K562 (cell line): Measurements from ENCODE around the gene NAXD. TPM values are rescaled to one million over a fixed set of nuclear protein-coding genes. Genes with fewer than 3 reads are reported as not detected.
"Not testable (repeated sequence)": the region's sequence is repeated elsewhere in the genome, so short reads cannot be mapped to it uniquely, and the experiment has no call there.

Experiments
- ATAC-seq: fragments of 200-7000 bp; cut with Tn5 transposase; 3 replicates; pipeline ENCODE4 v1.9.1; 2020; ENCODE audit warnings: moderate library complexity
- BruUV-seq: library from RNA; stranded (reverse); fragments of 400-500 nt; replicated peaks from 2 replicates; lab custom pipeline; 2021; lab: Mats Ljungman, UMichigan
- CTCF ChIA-PET: fragments of 300-600 bp; formaldehyde crosslinking; extraction: SDS; loops from one replicate; lab custom pipeline; 2021; ENCODE audit warnings: low intra/inter-chr PET ratio; lab: Yijun Ruan, JAX
- POLR2A ChIA-PET: fragments of 300-600, 350-650 bp; sonication (Branson Sonifier 250); formaldehyde crosslinking; extraction: SDS; loops from one replicate; lab custom pipeline; 2021; ENCODE audit warnings: antibody characterized with exemption, inconsistent platforms; lab: Yijun Ruan, JAX
- DNase-seq, 4 experiments: peaks; one replicate each; pipeline versions ENCODE4 v3.0.0 to v3.0.0-alpha.2; 2011 to 2018; ENCODE audit warnings: low spot score in 3 of 4, mixed read lengths in 3 of 4; ENCODE audit errors: extremely low read depth in 1 of 4
- FAIRE-seq: peaks from 2 replicates; lab custom pipeline; 2011; peaks lifted over from hg19 to GRCh38; lab: Jason Lieb, UNC
- H2AFZ ChIP-seq: 2 replicates; pipeline ENCODE4 v1.6.0; 2011; ENCODE audit warnings: low read depth, low read length, control low read depth, inconsistent platforms
- H3K27ac ChIP-seq: fragments of 200-600 bp; 3 replicates; pipeline ENCODE4 v1.8.0; 2011; ENCODE audit warnings: low read depth, mild to moderate bottlenecking, control low read depth, inconsistent platforms, low read length, moderate library complexity, mixed read lengths; ENCODE audit errors: extremely low read depth
- H3K27me3 ChIP-seq, 2 experiments: fragments of 300-600 bp in 1 of 2; 2 replicates in 1 of 2; 3 replicates in 1 of 2; pipeline versions ENCODE4 v1.6.0 to v1.8.0; 2011; ENCODE audit warnings: inconsistent platforms in 2 of 2, low read length in 2 of 2, mild to moderate bottlenecking in 1 of 2, mixed read lengths in 1 of 2, moderate library complexity in 1 of 2; ENCODE audit not compliant: control insufficient read depth in 2 of 2, insufficient read depth in 2 of 2
- H3K36me3 ChIP-seq: fragments of 300-600 bp; 3 replicates; pipeline ENCODE4 v1.8.0; 2011; ENCODE audit warnings: mild to moderate bottlenecking, low read length, inconsistent platforms; ENCODE audit not compliant: control insufficient read depth, insufficient read depth
- H3K4me1 ChIP-seq, 2 experiments: fragments of 200-600 bp in 1 of 2; replicated peaks in 1 of 2; 2 replicates in 1 of 2; 3 replicates in 1 of 2; pipeline versions ENCODE4 v1.5.1 to v1.8.0; 2011; ENCODE audit warnings: inconsistent platforms in 2 of 2, low read length in 2 of 2, mild to moderate bottlenecking in 1 of 2, mixed read lengths in 1 of 2, moderate library complexity in 1 of 2; ENCODE audit not compliant: control insufficient read depth in 2 of 2, insufficient read depth in 2 of 2
- H3K4me2 ChIP-seq: 2 replicates; pipeline ENCODE4 v1.6.1; 2011; ENCODE audit warnings: low read length, control low read depth, inconsistent platforms, mixed read lengths; ENCODE audit not compliant: insufficient read depth
- H3K4me3 ChIP-seq: fragments of 200-600 bp; sonication (generic), shearing (Covaris generic); 2 replicates; pipeline ENCODE4 v1.5.1; 2016; ENCODE audit warnings: control low read depth, inconsistent platforms
- H3K79me2 ChIP-seq: fragments of 200-600 bp; 3 replicates; pipeline ENCODE4 v1.8.0; 2011; ENCODE audit warnings: low read length, inconsistent platforms; ENCODE audit not compliant: control insufficient read depth, insufficient read depth
- H3K9ac ChIP-seq, 2 experiments: 2 replicates each; pipeline versions ENCODE4 v1.6.0 to v1.6.1; 2011; ENCODE audit warnings: low read depth in 2 of 2, low read length in 2 of 2, control low read depth in 1 of 2, inconsistent platforms in 1 of 2, mild to moderate bottlenecking in 1 of 2, mixed read lengths in 1 of 2; ENCODE audit not compliant: insufficient read depth in 1 of 2
- H3K9me1 ChIP-seq: one replicate; pipeline ENCODE4 v1.6.0; 2011; ENCODE audit warnings: inconsistent platforms, mild to moderate bottlenecking, low read length, moderate library complexity; ENCODE audit not compliant: control insufficient read depth, insufficient read depth
- H3K9me3 ChIP-seq: replicated peaks from 2 replicates; pipeline ENCODE4 v1.5.1; 2011; ENCODE audit warnings: low read depth, low read length, inconsistent platforms; ENCODE audit not compliant: control insufficient read depth, insufficient read depth
- H4K20me1 ChIP-seq: replicated peaks from 2 replicates; pipeline ENCODE4 v1.6.1; 2011; ENCODE audit warnings: low read length, inconsistent platforms, mixed read lengths; ENCODE audit not compliant: control insufficient read depth, insufficient read depth
- ZBTB40 ChIP-seq, 2 experiments: fragments of 450-650 bp in 1 of 2; sonication (generic) in 1 of 2; formaldehyde crosslinking in 1 of 2; IDR thresholded peaks; 2 replicates each; pipeline versions ENCODE4 v1.7.1 to v1.9.0; 2016 to 2022; ENCODE audit warnings: inconsistent platforms in 1 of 2, mild to moderate bottlenecking in 1 of 2, missing genetic modification reagents in 1 of 2
- ZNF224 ChIP-seq: sonication (generic); formaldehyde crosslinking; IDR thresholded peaks from 2 replicates; pipeline ENCODE4 v1.8.0; 2022; ENCODE audit warnings: mild to moderate bottlenecking, missing genetic modification reagents
- WGBS: fragments of 100-300 bp; shearing (Covaris generic); methylation state at CpG from one replicate; pipeline ENCODE4 v1.1.6; 2016; ENCODE audit warnings: low coverage, mixed read lengths; ENCODE audit not compliant: insufficient coverage; ENCODE audit errors: missing lambda C conversion rate; 5-methylcytosine and 5-hydroxymethylcytosine counted together
- in situ Hi-C: fragments of 300-500 bp; cut with MboI; formaldehyde crosslinking; loops from 4 replicates; pipeline ENCODE4 v1.15.0; 2018; ENCODE audit warnings: inconsistent platforms, mixed read lengths
- intact Hi-C: fragments of 100-400 bp; cut with micrococcal nuclease; formaldehyde crosslinking; loops from 2 replicates; pipeline ENCODE4 v1.14.2; 2022
- polyA plus RNA-seq, 8 experiments: library from polyadenylated mRNA; depleted of rRNA in 4 of 8; stranded (reverse) in 5 of 8; unstranded in 3 of 8; fragments of >200 nt; fragmentation: Nextera tagmentation in 2 of 8; fragmentation: Illumina TruSeq in 1 of 8; extraction: Ambion mirVana in 2 of 8; extraction: Trizol in 1 of 8; gene quantifications; 2 replicates each; pipeline versions ENCODE4 v1.2.1 to v1.2.3, GENCODE V29; 2011 to 2014; ENCODE audit warnings: inconsistent platforms in 1 of 8, missing spikeins in 1 of 8
- total RNA-seq, 7 experiments: library from RNA; depleted of rRNA in 6 of 7; stranded (reverse); fragments of >200 nt in 6 of 7; fragmentation: Illumina TruSeq in 2 of 7; extraction: Trizol in 2 of 7; gene quantifications; 2 replicates each; pipeline versions ENCODE4 v1.2.1 to v1.2.3, GENCODE V29; 2011 to 2021; ENCODE audit warnings: low replicate concordance in 1 of 7

Gene NAXD
- total and polyA plus RNA-seq, 9 of the 15 experiments (the other 6 are each of a cell fraction or from before 2014, with no cell fraction given), result 0.59 to 20.6 (median 13.0) TPM

DNA sequence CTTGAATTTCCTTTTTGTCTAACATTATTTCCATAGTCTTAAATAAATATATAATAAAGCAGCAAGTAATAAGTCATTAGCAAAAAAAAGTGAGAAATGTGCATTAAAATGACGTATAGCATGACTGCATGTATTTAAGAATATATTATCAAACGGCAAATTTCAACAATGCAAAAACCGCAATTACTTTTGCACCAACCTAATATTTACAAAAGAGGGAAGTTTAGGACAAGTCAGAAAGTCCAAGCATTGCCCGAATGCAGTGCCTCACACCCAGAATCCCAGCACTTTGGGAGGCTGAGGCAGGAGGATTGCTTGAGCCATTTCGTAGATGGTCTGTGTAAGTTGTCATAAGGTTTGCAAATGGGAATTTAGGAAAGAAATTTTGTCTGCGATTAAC lies 10.2 kb upstream of the NAXD start:
- TF ChIP-seq ZBTB40 (IDR thresholded peaks at IDR 0.05) (peak; percentile 57; the same call in 1 of the 2 replicates), ZBTB40 (CRISPR knock-in tag; IDR thresholded peaks at IDR 0.05) (no peak), ZNF224 (CRISPR knock-in tag) (no peak)
- BruUV-seq, result no TSS peak
- WGBS, result 63% methylated on average over 6 of the region's 6 CpGs
- ATAC-seq, result no peak
- intact Hi-C loops (no loop called here), in situ Hi-C loops (no loop called here)
- Histone ChIP-seq H3K27me3 (no peaks in the 10 kb centered on the region), H2AFZ (no peak overlapping the region), H3K9ac (no peak overlapping the region), H3K4me2 (no peak overlapping the region), H3K4me3 (no peak overlapping the region), H4K20me1 (no peaks in the 10 kb centered on the region), H3K79me2 (no peaks in the 10 kb centered on the region), H3K9me1 (no peaks in the 10 kb centered on the region), H3K4me1 (peaks cover 0 to 5% of the 10 kb centered on the region in 2 experiments; a peak in 4 of 5 replicates), H3K36me3 (no peaks in the 10 kb centered on the region), H3K9me3 (no peaks in the 10 kb centered on the region), H3K27ac (no peak overlapping the region)
- POLR2A ChIA-PET, result no interaction called here
- CTCF ChIA-PET, result no interaction called here
- DNase-seq, result no peak
- FAIRE-seq, result no peak

DNA sequence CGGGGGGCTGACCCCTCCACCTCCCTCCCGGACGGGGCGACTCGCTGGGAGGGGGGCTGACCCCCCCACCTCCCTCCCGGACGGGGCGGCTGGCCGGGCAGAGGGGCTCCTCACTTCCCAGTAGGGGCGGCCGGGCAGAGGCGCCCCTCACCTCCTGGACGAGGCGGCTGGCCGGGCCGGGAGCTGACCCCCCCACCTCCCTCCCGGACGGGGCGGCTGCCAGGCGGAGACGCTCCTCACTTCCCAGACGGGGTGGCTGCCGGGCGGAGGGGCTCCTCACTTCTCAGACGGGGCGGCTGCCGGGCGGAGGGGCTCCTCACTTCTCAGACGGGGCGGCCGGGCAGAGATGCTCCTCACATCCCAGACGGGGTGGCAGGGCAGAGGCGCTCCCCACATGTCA lies 9.1 kb upstream of the NAXD start:
- intact Hi-C loops, result not testable (repeated sequence)
- 100% methylated on average over 2 of the region's 33 CpGs for WGBS

More for the DNA sequence above, 9.1 kb upstream of the NAXD start:
- H3K4me3 ChIP-seq, H2AFZ ChIP-seq, DNase-seq, H4K20me1 ChIP-seq, H3K79me2 ChIP-seq, BruUV-seq, H3K9me1 ChIP-seq, in situ Hi-C loops, H3K4me2 ChIP-seq, CTCF ChIA-PET, H3K27me3 ChIP-seq, H3K27ac ChIP-seq, H3K4me1 ChIP-seq, H3K9me3 ChIP-seq, ATAC-seq, FAIRE-seq, H3K9ac ChIP-seq, H3K36me3 ChIP-seq: not testable (repeated sequence)
- POLR2A ChIA-PET, result interaction anchor here (0.6 kb wide), 1 partner anchor 11 kb away, joined by 4 read pairs; no protein-coding TSS in a partner anchor
